ELF-1 (cell line): Measurements from ENCODE around the gene ANKRD61.
"Not testable (repeated sequence)": the region's sequence is repeated elsewhere in the genome, so short reads cannot be mapped to it uniquely, and the experiment has no call there.

ENCODE experiments used
- DNase-seq: peaks from one replicate; pipeline ENCODE4 v3.0.0-alpha.2; 2016; ENCODE audit warnings: low read depth, low spot score

ANKRD61 gene

GRCh38 chr7:6031567-6031966 is 391 bp downstream of the ANKRD61 start:
- no peak for DNase-seq

DNA sequence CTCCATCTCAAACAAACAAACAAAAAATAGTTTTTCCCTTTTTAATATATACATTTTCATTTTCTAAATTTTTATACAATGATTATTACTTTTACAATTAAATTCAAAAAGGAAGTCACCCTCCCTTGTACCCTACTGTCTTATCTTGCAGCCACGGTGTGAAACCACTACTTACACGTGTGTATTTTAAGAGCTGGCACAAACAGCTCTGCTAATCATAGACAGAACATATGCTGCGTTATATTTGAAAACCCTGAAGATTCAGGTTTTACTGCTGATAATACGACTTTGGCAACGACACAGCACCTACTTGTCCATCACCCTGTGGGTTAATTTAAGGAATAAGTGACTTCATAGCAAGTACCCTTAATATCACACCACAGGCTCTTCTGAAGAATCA is 991 bp downstream of the ANKRD61 start:
- DNase-seq, result no peak

DNA sequence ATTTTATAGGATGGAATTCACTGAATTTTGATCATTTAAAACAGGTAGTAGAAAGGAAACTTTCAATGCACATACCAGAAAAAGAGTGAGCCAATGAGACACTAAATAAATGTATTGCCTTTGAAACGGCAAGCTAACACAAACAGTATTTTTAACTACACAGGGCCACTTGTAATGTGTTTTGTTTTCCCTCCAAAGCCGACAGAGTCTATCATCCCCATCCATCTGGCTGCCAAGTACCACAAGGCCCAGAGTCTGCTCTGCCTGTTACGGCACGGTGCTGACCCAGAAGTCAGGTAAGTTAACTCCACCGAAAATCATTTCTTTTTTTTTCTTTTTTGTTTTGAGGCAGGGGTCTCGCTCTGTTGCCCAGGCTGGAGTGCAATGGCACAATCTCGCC is 1.5 kb downstream of the ANKRD61 start:
- no peak for DNase-seq

- DNase-seq, result no peak
These were observed 4.0 kb downstream of the ANKRD61 start for GRCh38 chr7:6035165-6035564.

DNA sequence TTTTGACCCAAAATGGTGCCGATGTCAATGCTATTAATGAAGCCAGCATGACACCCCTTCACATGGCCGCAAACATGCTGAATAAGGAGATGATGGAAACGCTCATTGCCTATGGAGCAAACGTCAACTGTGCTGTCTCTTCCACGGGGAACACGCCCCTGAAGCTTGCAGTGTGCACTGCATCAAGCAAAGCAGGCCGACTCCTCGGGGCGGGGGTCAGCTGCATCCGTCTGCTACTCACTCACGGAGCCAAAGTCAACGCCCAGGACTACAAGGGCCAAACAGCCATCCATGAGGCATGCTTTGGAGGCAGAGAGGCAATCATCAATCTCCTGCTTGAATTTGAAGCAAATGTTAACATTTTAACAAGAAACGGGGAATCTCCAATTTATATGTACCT is 4.5 kb downstream of the ANKRD61 start:
- DNase-seq, result no peak

DNA sequence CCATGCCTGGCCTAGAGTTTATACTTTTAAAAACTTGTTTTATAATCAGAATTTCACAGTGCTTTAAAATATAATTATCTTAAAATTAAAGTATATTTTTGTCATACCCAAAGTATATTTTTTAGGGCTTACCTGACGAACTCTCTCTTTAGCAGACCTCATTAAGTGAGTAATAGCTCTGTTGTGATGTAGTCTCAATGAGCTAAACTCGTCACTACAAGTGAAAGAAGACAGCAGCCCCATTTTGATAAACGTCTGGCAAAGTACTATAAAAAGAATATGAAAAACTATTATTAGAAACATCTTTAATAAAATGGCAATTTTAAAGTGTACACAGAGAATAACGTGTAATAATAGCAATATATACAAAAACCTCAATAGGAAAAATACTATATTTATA is 18.6 kb downstream of the ANKRD61 start:
- DNase-seq, result no peak

GRCh38 chr7:6051185-6051584 is 20.0 kb downstream of the ANKRD61 start:
- DNase-seq, result not testable (repeated sequence)

DNA sequence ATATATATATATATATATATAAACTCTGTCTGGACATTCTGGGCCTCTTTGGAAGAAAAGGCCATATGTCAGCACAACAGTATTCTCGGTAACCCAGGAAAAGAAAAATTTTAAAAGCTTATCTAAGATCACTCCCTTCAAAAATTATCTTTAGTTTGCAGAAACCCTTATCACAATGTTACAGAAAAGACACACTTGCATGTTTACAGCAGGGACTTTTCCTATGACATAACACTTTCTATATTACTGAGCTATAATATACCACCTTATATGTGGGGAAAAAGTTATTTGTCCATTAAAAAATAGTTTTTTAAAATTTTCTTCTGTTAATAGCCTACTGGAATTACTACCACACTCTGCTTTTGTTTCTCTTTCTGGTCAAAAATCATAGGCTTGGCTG is 25.4 kb downstream of the ANKRD61 start:
- no peak for DNase-seq

DNA sequence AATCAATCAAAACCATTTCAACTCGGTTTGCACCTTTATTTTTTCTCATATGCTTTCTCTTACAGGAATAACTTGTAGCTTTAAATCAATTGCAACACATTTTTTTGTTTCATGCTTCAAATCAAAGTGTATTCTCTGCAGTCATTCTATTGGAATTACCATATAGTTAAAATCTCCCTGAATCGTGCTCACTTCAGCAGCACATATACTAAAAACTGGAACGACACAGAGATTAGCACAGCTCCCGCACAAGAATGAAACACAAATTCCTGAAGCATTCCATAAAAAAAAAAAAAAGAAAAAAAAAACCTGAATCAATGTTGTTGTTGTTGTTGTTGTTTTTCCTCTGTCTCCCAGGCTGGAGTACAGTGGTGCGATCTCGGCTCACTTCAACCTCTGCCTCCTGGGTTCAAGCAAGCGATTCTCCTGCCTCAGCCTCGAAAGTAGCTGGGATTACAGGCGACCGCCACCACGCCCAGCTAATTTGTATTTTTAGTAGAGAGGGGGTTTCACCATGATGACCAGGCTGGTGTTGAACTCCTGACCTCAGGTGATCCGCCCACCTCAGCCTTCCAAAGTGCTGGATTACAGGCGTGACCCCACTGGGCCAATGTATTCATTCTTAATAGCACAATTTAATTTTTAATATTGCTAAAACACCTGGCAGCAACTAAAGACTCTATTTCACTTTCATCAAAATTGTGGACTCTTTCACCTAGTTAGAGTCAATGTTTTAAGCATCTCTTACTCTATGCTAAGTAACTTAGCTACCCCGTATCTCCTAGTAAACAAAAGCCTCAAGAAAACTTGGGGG is 26.3 kb downstream of the ANKRD61 start:
- peak; percentile 56 for DNase-seq

- not testable (repeated sequence) for DNase-seq
These were observed 28.8 kb downstream of the ANKRD61 start for GRCh38 chr7:6059941-6060340.

- no peak for DNase-seq
These were observed 40.2 kb downstream of the ANKRD61 start for GRCh38 chr7:6071406-6071805.

- no peak for DNase-seq
These were observed 43.6 kb downstream of the ANKRD61 start for GRCh38 chr7:6074612-6075380.

DNA sequence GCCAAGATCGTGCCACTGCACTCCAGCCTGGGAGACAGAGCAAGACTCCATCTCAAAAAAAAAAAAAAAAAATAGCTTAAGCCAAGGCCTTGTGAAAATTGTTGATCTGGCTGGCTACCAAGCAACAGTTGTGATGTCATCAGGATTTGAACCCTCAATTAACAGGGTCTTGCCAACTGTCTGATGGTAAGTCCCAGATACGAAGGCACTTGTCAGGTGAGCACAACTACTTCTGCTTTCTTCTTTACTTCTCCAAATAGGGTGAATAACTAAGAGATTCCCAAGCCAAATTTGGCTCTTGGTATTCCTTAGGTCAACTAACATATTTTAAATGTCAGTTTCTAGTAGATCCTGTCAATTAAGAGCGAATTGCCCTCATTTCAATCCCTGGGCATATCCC is 47.4 kb downstream of the ANKRD61 start:
- DNase-seq, result no peak

- not testable (repeated sequence) for DNase-seq
These were observed 51.9 kb downstream of the ANKRD61 start for GRCh38 chr7:6083047-6083446.
